ENCODE measurements around the gene PRADC1. TPM values are rescaled to one million over a fixed set of nuclear protein-coding genes. Genes with fewer than 3 reads are reported as not detected.

PRADC1 gene
- polyA plus RNA-seq, 3 donors: 27.0 to 34.9 (median 34.3) TPM

Other genes starting within 250 kb of the PRADC1 start
- gene SFXN5, start 161.5 kb downstream of the PRADC1 start, polyA plus RNA-seq: 1 to 10 TPM; 2.8 to 5.3 (median 4.5) TPM
- 10 to 100 TPM; 13.5 to 17.7 (median 14.3) TPM for gene RAB11FIP5, start 120.3 kb downstream of the PRADC1 start, polyA plus RNA-seq
- gene NOTO, start 30.7 kb downstream of the PRADC1 start, polyA plus RNA-seq: not detected
- 10 to 100 TPM; 11.5 to 19.1 (median 17.4) TPM for gene SMYD5, start 19.0 kb downstream of the PRADC1 start, polyA plus RNA-seq
- 100 to 1,000 TPM; 112 to 190 (median 184) TPM for gene CCT7, start 1.1 kb upstream of the PRADC1 start, polyA plus RNA-seq
- 1 to 10 TPM in 1 of 3 donors, under 1 TPM in 2; 0.45 to 1.5 (median 0.51) TPM for gene FBXO41, start 51.2 kb upstream of the PRADC1 start, polyA plus RNA-seq
- under 1 TPM in 2 of 3 donors, not detected in 1; 0.05 to 0.28 TPM for gene EGR4, start 60.3 kb upstream of the PRADC1 start, polyA plus RNA-seq
- 1 to 10 TPM; 5.5 to 8.6 (median 5.6) TPM for gene ALMS1, start 152.6 kb upstream of the PRADC1 start, polyA plus RNA-seq